ENCODE measurements around the gene CCDC154.
"Not testable (repeated sequence)": the region's sequence is repeated elsewhere in the genome, so short reads cannot be mapped to it uniquely, and the experiment has no call there.

The CCDC154 gene

GRCh38 chr16:1471569-1472194 lies 27.3 kb upstream of the CCDC154 start:
- DNase-seq: no peak

- DNase-seq: no peak
Measured at GRCh38 chr16:1470481-1471251, 26.3 kb upstream of the CCDC154 start.

GRCh38 chr16:1469693-1470201 lies 25.4 kb upstream of the CCDC154 start:
- DNase-seq: no peak

- DNase-seq: not testable (repeated sequence)
Measured at GRCh38 chr16:1469141-1469540, 24.8 kb upstream of the CCDC154 start.

- no peak for DNase-seq
Measured at GRCh38 chr16:1468426-1468810, 24.1 kb upstream of the CCDC154 start.

GRCh38 chr16:1466968-1467521 lies 22.7 kb upstream of the CCDC154 start:
- DNase-seq: no peak

- no peak for DNase-seq
Measured at GRCh38 chr16:1466054-1466453, 21.7 kb upstream of the CCDC154 start.

- no peak for DNase-seq
Measured at GRCh38 chr16:1465567-1465915, 21.2 kb upstream of the CCDC154 start.

GRCh38 chr16:1464894-1465566 lies 20.7 kb upstream of the CCDC154 start:
- DNase-seq: no peak

- no peak for DNase-seq
Measured at GRCh38 chr16:1464196-1464893, 20.0 kb upstream of the CCDC154 start.

- no peak for DNase-seq
Measured at GRCh38 chr16:1461146-1461545, 16.8 kb upstream of the CCDC154 start.

GRCh38 chr16:1460602-1461138 lies 16.3 kb upstream of the CCDC154 start:
- DNase-seq: no peak

GRCh38 chr16:1459967-1460366 lies 15.6 kb upstream of the CCDC154 start:
- no peak for DNase-seq

- no peak for DNase-seq
Measured at GRCh38 chr16:1458977-1459341, 14.6 kb upstream of the CCDC154 start.

- no peak for DNase-seq
Measured at GRCh38 chr16:1458336-1458976, 14.1 kb upstream of the CCDC154 start.

- no peak for DNase-seq
Measured at GRCh38 chr16:1457489-1458245, 13.3 kb upstream of the CCDC154 start.

- DNase-seq: no peak
Measured at GRCh38 chr16:1456951-1457350, 12.6 kb upstream of the CCDC154 start.

GRCh38 chr16:1455190-1456171 lies 11.1 kb upstream of the CCDC154 start:
- no peak for DNase-seq

- DNase-seq: no peak
Measured at GRCh38 chr16:1454561-1454960, 10.2 kb upstream of the CCDC154 start.

- DNase-seq: no peak
Measured at GRCh38 chr16:1453316-1453715, 9.0 kb upstream of the CCDC154 start.

All from NCI-H2029 treated with DMSO at 0.1 percent for 48 hours (cell line).